Activated CD8-positive, alpha-beta T cell treated with anti-CD3 and anti-CD28 coated beads for 36 hours (primary cell): ENCODE results near the gene EFCAB7. TPM values are rescaled to one million over a fixed set of nuclear protein-coding genes. Genes with fewer than 3 reads are reported as not detected.

Experiments
- ATAC-seq: fragments of 200-7000 bp; cut with Tn5 transposase; one replicate; pipeline ENCODE4 v1.10.0; 2021; ENCODE audit warnings: mild to moderate bottlenecking, moderate library complexity
- CTCF ChIA-PET: fragments of 350-600 bp; sonication (Branson Sonifier 250); formaldehyde crosslinking; loops from one replicate; lab custom pipeline; 2021; ENCODE audit warnings: antibody characterized with exemption; lab: Charles Lee
- POLR2A ChIA-PET: fragments of 350-600 bp; sonication (Branson Sonifier 250); formaldehyde crosslinking; loops from one replicate; lab custom pipeline; 2021; ENCODE audit warnings: antibody characterized with exemption; lab: Charles Lee
- DNase-seq: peaks from one replicate; pipeline ENCODE4 v3.0.0-alpha.2; 2020
- H3K27ac Mint-ChIP-seq: one replicate; pipeline ENCODE4 v1.8.0; 2021; ENCODE audit warnings: mild to moderate bottlenecking, mixed read lengths
- H3K27me3 Mint-ChIP-seq: one replicate; pipeline ENCODE4 v1.8.0; 2021; ENCODE audit warnings: mixed read lengths
- H3K36me3 Mint-ChIP-seq: one replicate; pipeline ENCODE4 v1.8.0; 2021; ENCODE audit warnings: low read depth, mixed read lengths
- H3K4me1 Mint-ChIP-seq: one replicate; pipeline ENCODE4 v1.8.0; 2021; ENCODE audit warnings: low read depth, mixed read lengths
- H3K4me3 Mint-ChIP-seq: one replicate; pipeline ENCODE4 v1.8.0; 2021; ENCODE audit warnings: mild to moderate bottlenecking, moderate library complexity, mixed read lengths
- H3K9me3 Mint-ChIP-seq: one replicate; pipeline ENCODE4 v1.8.0; 2021; ENCODE audit warnings: mixed read lengths
- CTCF ChIP-seq: fragments of 200-600 bp; IDR thresholded peaks from one replicate; pipeline ENCODE4 v1.8.0; 2022; ENCODE audit warnings: antibody characterized with exemption, mild to moderate bottlenecking
- intact Hi-C: fragments of 100-400 bp; cut with micrococcal nuclease; formaldehyde crosslinking; loops from one replicate; pipeline ENCODE4 v1.10.0; 2022
- total RNA-seq, 2 experiments: library from RNA; stranded (reverse); gene quantifications; one replicate each; pipeline ENCODE4 v1.2.3, GENCODE V29; 2021

EFCAB7 gene
- total RNA-seq, 2 experiments from 2014 or later: 6.1 to 6.8 TPM

GRCh38 chr1:63487336-63488065 lies 35.8 kb upstream of the EFCAB7 start:
- Mint-ChIP-seq H3K4me3 (no peak overlapping the region), H3K36me3 (peaks cover 8% of the 10 kb centered on the region), H3K9me3 (no peaks in the 10 kb centered on the region), H3K4me1 (no peaks in the 10 kb centered on the region), H3K27me3 (no peaks in the 10 kb centered on the region), H3K27ac (no peak overlapping the region)
- ATAC-seq (no peak), DNase-seq (no peak)
- intact Hi-C loops: no loop called here
- ChIA-PET CTCF (no interaction called here), POLR2A (no interaction called here)
- TF ChIP-seq CTCF: no peak

- Mint-ChIP-seq H3K27ac (no peak overlapping the region), H3K36me3 (peaks cover 32% of the 10 kb centered on the region), H3K27me3 (no peaks in the 10 kb centered on the region), H3K9me3 (peaks cover 3% of the 10 kb centered on the region), H3K4me1 (peaks cover 4% of the 10 kb centered on the region), H3K4me3 (no peak overlapping the region)
- TF ChIP-seq CTCF: no peak
- DNase-seq (no peak), ATAC-seq (no peak)
- POLR2A ChIA-PET: no interaction called here
- intact Hi-C loops: no loop called here
- CTCF ChIA-PET: interaction anchor here (1.4 kb wide), 1 partner anchor 30 kb away, joined by 3 read pairs; no protein-coding TSS in a partner anchor
Observed at GRCh38 chr1:63497577-63497976, 25.7 kb upstream of the EFCAB7 start.

GRCh38 chr1:63498106-63498505 lies 25.2 kb upstream of the EFCAB7 start:
- POLR2A ChIA-PET: no interaction called here
- Mint-ChIP-seq H3K4me1 (peaks cover 4% of the 10 kb centered on the region), H3K36me3 (peaks cover 32% of the 10 kb centered on the region), H3K4me3 (no peak overlapping the region), H3K27ac (no peak overlapping the region), H3K9me3 (peaks cover 3% of the 10 kb centered on the region), H3K27me3 (no peaks in the 10 kb centered on the region)
- DNase-seq: no peak
- CTCF ChIA-PET: no interaction called here
- TF ChIP-seq CTCF: no peak
- intact Hi-C loops: no loop called here
- no peak for ATAC-seq

- Mint-ChIP-seq H3K4me3 (no peak overlapping the region), H3K9me3 (peaks cover 3% of the 10 kb centered on the region), H3K27ac (no peak overlapping the region), H3K36me3 (peaks cover 47% of the 10 kb centered on the region), H3K4me1 (peaks cover 4% of the 10 kb centered on the region), H3K27me3 (no peaks in the 10 kb centered on the region)
- DNase-seq: no peak
- no peak for TF ChIP-seq CTCF
- ChIA-PET CTCF (no interaction called here), POLR2A (interaction anchor here (0.7 kb wide), 1 partner anchor 211 kb away, joined by 3 read pairs; no protein-coding TSS in a partner anchor)
- intact Hi-C loops: no loop called here
- ATAC-seq: no peak
Observed at GRCh38 chr1:63501256-63501655, 22.1 kb upstream of the EFCAB7 start.

- peaks cover 34% of the 10 kb centered on the region for H3K36me3 Mint-ChIP-seq
- peaks cover 3% of the 10 kb centered on the region for H3K9me3 Mint-ChIP-seq
- ChIA-PET CTCF (no interaction called here), POLR2A (no interaction called here)
- no peak overlapping the region for H3K27ac Mint-ChIP-seq
- no peak overlapping the region for H3K4me3 Mint-ChIP-seq
- ATAC-seq (no peak), DNase-seq (no peak)
- intact Hi-C loops: no loop called here
- no peak for TF ChIP-seq CTCF
- H3K4me1 Mint-ChIP-seq: no peaks in the 10 kb centered on the region
- H3K27me3 Mint-ChIP-seq: no peaks in the 10 kb centered on the region
Observed at GRCh38 chr1:63506782-63507181, 16.5 kb upstream of the EFCAB7 start.
